Hippocampal formation (tissue), 2 donors: ENCODE results near the gene USP19.
A peak's percentile ranks its signal among the peaks of the same experiment; 100 is the strongest.

ENCODE experiments used
- DNase-seq, 2 donors: peaks; one replicate each; lab custom pipeline; 2025; lab: John Stamatoyannopoulos, UW

Gene USP19

DNA sequence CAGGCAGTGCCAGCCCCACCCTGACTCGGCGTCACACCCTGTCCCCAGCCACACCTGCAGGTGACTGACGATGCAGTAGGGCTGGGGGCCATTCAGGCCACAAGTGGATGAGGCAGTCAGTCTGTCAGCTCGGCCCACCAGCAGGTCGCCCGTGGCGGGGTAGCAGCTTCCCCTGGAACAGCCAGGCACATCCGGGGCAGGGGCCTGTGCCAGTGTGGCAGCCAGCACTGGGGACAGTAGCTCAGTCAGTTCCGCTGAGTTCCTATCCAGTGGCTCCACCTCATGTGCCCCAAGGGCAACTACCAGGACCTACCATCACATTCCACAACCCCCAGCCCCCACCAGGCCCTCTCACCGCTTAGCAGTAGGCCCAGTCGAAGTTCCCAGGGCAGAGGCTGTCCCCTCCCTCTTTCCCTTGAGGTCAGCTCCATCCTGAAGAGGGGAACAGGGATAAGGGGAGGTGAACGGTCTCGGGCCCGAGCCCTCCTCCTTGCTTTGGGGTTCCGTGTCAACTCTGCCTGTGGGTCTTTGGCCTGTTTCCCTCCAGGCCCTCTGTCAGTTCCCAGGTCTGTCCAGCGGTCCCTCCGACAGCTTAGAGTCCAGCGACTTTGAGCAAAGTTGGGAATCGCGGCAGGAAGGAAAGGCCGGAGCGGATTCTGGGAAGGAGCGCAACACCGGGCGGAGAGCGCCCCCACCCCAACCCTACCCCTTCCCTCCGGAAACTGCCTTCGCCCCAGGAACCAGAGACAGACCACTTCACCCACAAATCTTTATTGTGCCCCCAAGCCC, 12.0 kb upstream of the USP19 start, which contains the start of gene LAMB2:
Gene LAMB2, minus strand, starts transcription at position 614 of the 789 bp plus-strand sequence. Its CDS starts 183 bp downstream, at position 431.
- DNase-seq, result peak; percentile 24 to 60

DNA sequence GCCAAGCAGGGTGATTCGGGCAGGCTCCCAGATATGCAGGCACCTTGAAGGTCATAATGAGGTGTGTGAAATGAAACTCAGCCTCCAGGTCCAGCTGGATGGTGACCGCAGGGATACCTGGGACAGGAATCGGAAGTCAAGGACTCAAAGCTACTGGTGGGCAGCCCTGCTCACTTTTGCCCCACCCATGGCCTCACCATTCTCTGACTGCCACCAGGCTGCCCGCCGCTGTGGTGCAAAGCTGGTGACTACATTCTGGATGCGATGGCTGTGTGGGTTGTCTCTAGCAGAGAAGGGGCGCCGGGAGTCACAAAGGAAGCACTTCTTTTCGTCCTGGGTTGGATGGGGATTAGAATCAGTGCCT, 11.4 kb upstream of the USP19 start:
- DNase-seq, result no peak

DNA sequence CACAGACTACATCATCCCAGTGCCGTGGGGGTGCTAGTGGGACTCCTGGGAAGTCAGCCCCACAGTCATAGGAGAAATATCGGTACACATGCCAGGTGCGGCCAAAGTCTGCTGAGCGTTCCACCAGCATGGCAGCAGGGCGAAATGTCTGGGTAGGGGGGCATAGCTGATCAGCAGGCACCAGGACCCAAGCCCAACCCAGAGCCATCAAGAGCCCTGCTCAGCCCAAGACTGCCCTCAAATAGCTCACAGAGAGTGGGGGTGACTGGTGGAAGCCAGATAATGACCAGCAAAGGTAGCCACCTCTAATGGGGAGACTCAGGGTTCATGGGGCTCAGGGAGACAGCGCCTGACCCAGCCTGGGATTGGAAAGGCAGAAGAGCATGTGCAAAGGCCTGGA, 11.0 kb upstream of the USP19 start:
- no peak for DNase-seq

DNA sequence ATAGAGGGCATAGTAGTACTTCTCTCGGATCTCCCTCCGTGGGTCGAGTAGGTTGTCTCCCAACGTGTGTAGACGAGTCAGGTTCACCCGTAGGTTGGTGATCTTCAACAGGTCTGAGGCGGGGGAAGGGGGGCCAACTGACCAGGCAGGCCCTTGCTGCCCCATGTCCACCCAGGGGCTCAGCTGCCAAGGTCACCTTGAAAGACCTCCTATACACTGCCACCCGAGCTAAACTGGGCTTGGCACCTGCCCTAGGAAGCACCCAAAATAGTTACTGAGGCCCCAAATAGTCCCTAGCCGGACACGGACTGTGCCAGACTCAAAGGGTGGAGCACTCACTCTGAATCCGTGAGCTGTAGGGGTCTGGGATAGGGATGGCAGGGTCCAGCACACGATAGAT, 10.4 kb upstream of the USP19 start:
- no peak for DNase-seq

DNA sequence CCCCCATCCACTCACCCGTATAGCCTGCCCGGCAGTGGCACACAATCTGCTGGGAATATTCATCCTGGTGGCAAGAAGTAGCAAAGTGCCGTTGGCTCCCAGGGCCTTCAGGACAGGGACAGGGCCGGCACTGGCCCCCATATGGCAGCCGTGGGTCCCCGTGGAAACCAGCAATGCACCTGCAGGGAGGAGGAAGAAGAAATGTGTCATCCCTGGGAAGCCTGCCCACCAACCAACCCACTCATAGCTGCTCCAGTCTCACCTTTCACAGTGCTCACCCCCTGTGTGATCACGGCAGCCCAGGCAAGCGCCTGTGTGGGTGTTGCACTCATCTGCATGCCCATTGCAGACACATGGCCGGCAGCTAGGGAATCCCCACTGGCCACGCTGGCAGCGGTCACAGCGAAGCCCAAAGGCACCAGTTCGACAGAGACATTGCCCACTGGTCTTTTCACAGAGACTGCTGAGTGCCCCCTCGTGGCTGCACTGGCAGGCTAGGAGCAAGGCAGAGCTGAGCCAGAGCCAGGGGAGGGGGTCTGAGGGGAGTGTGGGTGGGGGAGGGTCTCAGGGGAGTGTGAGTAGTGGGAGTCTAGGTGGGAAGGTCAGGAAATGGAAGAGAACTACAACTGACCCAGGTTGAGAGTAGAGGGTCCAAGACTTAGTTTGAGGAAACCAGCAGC, 4.5 kb upstream of the USP19 start:
- no peak for DNase-seq

DNA sequence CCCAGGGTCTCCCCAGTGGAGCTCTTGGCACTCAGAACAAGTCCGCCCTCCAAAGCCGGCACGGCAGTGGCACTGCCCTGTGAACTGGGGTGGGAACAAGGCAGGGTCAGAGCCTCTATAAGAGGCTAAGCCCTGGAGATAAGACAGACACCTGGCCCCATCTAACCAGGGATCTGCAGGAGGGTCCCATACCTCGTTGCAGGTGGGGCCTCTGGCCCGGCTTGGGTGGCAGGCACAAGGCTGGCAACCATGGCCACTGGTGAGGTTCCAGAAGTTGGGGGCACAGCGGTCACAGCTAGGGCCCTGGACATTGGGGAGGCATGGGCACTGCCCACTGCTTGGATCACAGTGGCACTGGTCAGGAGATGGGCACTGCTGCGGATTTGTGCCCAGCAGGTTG, 3.6 kb upstream of the USP19 start:
- DNase-seq, result no peak

DNA sequence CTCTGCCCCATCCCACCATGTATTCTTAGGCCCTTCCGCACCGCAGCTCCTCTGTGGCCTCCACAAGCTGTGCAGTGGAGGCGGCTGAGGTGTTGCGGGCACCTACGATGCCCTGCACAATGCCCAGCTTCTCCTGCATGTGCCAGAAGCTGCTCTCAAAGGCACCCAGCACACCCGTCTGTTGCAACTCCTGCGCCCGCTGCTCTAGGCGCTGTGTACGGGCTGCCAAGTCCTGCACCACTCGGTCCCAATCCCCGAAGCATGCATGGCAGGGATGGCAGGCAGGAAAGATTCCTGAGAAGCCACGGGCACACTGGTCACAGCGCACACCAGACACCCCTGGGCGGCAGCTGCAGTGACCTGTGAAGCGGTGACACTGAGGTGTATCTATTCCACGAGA, 3.1 kb upstream of the USP19 start:
- no peak for DNase-seq

DNA sequence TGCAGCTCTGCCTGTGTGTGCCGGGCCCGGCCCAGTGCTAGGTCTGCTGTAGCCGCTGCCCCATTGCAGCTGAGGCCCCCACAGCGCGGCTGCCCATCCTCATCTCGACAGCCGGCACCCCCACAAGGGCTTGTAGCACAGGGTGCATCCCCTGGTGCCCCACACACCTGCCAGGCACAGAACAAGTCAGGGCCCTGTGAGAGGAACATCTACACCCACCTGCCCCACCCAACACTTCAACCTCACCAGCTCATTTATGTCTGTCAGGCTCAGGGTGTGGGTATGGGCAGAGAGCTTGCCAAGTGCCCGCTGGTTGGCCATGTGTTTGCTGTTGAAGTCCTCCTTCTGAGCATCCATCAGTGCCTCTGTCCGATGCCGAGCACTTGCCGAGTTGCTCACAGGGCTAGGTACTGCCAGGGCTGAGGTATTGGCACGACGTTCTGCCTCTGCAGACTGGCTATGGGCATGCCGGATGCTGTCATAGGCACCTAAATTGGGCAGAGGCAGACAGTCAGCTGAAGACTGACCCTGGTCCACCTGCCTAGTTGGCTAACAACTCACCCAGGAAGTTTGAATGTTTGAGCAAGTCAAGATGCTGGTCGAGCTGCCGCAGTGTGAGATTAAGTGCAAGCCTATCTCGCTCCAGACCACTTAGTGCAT, 2.4 kb upstream of the USP19 start:
- DNase-seq, result no peak

DNA sequence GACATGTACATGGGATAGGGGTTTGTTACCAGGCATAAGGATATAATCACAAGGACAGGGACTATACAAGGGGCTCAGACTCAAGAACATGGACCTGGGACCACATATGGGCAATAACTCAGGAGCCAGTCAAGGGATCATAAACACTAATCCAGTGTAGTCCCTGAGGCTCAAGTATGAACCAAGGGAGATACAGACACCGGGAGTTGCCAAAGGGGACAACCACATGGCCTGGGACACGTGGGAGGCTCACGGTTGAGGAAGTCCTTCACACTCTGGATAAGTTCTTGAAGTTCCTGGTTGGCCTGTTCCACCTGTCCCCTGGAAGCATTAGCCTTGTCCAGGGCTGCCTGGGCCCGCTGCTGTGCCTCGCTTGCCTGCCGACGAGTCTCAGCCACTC, 1.8 kb upstream of the USP19 start:
- DNase-seq, result no peak

DNA sequence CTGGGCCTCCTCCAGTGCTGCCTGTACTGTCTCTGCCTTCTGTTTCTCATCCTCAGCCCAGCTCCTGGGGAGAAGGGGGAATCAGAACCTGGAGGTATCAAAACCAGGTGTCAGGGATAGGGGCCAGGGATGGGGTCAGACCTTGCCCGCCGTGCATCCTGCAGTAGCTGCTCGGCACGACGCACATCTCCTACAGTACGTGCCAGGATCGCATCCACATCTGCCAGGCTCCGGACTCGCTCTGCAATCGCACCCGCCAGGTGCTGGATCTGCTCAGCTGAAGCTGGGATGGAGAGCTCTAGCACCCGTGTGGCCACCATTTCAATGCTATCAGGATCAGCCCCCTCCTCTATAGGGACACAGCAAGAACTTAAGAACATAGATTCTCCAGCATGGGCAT, 1.4 kb upstream of the USP19 start:
- DNase-seq, result no peak

DNA sequence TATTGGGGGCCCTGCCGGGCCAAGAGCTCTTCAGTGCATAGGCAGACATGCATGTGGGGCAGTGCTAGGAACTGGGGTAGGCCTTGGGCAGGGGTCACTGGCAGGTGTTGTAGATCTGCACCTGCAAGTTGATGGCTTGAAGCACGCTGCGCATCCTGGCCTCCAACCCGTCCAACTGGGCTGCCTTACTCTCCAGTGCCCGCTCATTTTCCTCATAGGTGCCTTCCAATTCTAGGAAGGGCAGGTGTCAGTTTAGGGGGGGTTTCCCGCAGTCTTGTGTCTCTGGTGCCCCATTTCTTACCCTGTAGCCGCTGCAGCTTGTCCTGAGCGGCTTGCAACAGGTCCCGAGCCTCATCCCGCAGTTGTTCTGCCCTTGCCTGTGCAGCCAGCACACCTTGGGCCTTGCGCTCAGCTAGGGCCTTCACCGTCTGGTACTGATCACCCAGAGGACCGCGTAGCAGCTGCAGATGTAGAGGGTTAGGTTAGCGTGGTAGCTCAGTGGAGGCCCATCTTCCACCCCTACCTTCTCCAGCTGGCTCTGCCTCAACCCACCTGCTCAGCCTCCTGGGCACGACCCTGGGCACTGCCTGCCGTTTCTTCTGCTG, 611 bp upstream of the USP19 start:
- DNase-seq, result no peak

DNA sequence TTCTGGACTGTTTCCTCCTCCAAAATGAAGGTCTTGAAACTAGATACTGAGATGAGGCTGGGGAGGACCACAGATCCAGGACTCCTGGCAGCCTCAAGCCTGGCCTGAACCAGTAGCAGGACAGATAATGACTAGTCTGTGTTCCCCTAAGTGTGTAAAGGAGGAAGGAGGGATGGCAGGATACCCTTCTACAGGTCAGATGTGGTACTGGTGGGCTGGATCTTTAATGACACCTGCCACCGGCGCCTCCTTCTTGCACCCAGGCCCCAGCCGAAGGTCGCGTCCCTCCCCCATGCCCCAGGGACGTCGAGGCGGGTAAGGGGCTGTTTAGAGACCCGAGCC, 556 bp downstream of the USP19 start:
- no peak for DNase-seq

DNA sequence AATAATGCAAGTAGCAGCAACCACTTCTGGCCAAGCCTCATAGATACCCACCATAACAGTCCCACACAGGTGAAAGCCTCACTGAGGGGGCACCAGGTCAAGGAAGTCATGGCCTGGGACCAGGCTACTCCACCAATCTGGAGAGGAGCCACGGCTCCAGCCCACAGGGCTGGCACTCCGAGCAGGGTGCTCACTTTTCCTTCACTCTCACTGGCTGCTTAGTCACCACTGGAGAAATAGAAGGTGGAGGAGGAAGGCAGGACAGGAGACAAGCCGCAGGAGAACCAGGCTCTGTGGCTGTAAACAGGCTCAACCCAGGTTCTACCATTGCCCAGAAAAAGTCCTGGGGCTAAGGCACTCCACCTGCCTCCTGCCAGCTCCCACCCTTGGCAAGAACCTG, 1.2 kb downstream of the USP19 start:
- DNase-seq, result no peak

DNA sequence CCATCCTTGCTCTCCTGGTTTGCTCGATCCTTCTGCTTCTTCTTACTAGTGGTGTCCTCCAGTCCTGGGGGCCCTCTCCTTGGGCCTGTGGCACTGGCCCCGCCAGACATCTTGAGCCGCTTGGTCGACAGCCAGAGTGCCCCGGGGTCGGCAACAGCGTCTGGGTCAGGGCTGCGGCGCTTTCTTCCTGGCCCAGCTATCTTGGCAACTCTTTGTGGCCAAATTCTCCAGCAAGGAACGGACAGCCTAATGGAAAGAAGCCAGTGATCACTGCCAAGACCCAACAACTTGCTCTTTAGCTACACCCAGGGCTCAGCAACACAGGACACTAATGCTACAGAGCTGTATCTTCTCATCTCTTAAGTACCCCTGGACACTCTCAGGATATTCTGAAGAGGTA, 1.6 kb downstream of the USP19 start:
- DNase-seq, result no peak

DNA sequence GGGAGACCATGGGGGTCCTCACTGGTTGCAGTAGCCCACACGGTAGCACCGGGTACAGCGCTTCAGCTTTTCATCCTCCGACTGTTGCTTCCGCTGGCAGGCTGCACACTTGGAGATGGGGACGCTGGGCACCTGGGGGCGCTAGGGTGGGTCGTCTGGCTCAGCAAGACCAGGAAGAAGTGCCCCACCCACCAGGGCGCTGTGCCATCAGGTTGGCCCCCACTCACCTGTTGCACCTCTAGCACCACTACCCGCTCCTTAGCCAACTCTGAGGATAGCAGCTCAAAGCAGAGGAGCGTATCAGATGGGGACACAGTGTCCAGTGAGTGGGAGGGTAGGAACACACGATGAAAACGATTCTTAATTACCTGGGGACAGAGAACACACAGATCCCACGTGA, 8.4 kb downstream of the USP19 start:
- DNase-seq, result no peak

DNA sequence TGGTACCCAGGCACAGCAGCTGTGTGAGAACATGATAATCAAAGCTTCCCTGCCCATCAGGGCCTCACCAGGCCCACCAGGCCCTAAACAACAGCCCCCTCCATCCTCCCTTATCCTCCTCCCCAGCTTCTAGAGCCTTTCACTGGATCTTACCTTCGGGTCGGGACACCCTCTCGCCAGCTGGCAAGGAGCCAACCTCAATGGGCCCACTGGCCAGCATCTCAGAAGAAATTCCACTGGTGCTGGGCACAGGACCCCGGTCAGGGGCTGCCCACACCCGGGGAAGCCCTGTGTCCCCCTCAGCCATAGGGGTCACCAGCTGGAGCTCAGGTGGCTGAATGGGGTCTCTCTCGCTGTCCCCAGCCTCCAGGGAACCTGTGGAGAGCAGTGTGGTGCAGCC, 9.3 kb downstream of the USP19 start:
- DNase-seq, result no peak

DNA sequence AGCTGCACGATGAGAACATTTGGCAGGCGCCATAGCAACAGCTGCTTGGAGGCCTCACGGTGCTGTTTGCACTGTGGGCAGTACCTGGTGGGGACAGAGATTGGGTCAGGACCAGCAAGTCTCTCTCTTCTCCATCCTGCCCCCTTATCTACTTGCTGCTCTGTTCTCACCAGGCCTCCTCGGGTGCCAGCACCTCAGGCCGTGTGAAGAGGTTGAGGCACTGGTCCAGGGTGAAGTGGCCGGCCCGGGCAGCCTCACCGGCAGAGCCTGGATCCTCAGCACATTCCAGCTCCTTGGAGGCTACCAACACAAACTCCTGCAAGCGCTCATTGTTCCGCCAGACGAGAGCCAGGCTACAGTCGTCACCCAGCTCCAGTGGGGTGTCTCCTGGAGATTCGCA, 9.8 kb downstream of the USP19 start:
- DNase-seq, result no peak

DNA sequence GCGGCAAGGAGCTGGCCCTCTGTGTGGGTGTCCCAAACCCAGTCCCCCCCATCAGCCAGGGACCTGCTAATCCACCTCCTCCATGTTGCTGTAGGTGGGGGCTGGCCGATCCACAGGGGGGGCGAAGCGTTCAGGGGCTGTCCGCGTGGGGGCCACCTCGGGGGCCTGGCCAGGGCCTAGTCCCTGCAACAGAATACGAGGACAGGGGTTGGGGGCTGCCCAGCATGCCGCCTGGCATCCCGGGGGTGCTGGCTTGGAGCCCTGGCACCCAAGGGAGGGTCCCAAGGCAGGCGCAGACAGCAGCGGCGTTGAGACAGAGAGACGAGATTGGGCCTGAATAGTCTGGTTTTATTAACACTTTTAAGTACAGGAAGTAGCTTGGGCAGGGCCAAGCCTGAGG, 12.3 kb downstream of the USP19 start:
- DNase-seq, result no peak

DNA sequence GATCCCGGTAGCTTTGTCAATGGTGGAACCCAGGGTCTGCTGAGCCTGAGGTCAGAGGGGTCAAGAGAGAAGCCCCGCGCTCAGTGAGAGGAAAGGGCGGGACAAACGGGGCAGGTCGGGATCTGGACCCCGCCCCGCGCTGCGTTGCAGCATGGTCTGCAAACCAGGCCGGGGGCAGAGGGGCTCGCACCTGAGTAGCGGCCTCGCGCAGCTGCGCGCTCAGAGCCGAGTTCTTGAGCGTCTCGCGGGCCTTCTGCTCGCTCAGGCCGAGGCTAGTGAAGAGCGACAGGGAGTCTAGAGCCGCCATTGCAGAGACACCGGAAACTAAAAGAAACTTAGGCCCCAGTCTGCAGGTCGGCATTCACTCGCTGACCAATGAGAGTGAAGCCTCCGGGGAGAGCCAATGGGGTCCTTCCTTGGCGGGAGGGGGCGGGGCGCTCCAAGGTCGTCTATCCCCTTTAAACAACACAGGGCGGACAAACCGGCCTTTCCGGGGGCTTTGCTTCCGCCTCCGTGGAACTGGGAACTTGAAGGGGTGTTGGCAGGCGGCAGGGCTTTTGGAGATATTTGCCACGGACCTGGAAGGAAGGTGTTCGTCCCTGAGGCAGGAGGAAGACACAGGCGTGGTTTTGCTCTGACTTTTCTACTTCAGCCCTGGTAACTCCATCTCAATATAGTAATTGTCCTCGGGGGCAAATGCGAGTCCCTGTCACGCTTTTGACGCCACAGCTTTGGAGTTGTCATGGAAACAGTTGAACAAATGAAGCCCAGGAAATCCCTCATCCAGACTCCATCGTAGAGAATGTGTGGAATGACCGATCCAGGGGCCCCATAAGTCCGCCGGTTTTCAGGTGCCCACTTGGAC, 16.0 kb downstream of the USP19 start, which contains the start of gene QARS1:
Gene QARS1, minus strand, starts transcription at position 331 of the 865 bp plus-strand sequence. Its CDS starts 24 bp downstream, at position 307.
- peak; percentile 86 to 91 for DNase-seq

DNA sequence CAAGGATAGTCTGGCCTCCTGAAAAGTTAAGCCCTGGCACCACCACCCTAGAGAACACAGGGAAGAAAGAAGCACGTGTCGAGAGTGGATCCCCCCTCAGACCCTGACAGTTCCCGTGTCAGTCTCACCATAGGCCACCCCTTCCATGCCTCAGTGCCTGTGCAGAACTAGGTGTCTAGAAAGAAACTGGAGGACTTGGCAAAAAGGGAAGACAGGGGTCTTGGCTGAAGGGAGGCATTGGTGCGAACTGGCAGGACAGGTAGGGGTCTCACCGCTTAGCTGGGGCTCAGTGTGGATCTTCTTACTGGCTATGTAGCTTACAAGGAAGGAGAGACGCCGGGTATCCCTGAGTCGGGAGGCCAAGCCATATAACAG, 16.6 kb downstream of the USP19 start:
- DNase-seq, result no peak

DNA sequence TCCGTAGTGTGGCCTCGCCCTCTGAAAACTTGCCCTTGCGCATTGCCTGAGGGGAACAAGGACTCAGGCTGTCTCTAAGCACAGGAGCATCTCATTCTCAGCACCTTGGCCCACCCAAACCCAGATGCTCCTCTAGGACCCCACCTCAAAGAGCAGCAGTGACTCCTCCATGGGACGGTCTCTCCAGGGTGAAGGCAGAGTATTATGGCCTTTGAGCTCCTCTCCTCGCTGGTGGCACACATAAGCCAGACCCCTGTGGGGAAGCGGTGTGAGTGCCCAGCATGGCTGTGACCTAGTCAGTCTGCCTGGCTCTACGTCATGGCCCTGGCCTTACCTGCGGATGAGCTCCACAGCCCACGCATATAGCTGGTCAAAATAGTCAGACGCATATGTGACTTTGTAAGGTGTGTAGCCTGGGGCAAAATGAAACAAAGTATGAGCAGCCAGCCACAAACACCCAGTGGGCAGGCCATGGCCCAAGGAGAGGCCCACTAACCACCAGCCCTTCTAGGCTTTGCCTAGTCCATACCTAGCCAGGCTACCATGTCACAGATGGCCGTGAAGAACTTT, 20.5 kb downstream of the USP19 start:
- DNase-seq, result no peak
